ENCODE data around the gene USP31. TPM values are rescaled to one million over a fixed set of nuclear protein-coding genes. Genes with fewer than 3 reads are reported as not detected.

The USP31 gene
- total RNA-seq, 1 donor: 6.2 TPM

DNA sequence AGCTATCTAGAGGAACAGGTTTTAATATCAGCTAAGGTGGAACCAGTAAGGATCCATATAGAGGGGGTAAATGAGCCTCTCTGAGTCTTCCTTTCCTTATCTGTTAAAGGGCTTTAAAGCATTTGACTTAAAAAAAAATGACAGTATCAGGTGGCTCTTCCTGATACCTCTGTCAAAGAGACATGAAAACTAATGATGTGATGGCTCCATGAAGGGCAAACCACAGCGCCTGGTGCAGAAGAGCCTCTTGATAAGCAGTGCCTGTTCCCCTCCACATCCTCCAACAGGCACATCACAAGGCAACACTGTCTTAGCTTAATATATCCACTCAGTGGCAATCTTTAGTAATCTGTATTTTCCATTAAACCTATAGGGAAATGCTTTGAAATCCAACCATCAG lies 68.9 kb downstream of the USP31 start:
- Histone ChIP-seq H3K4me1 (ENCODE audit: insufficient read depth, low read length) (peaks cover 2% of the 10 kb centered on the region), H3K9me3 (ENCODE audit: low read depth, low read length) (no peaks in the 10 kb centered on the region), H3K27ac (ENCODE audit: low read depth, low read length) (no peak overlapping the region), H2AFZ (ENCODE audit: low read length) (no peak overlapping the region), H4K20me1 (ENCODE audit: insufficient read depth, low read length) (peaks cover 5% of the 10 kb centered on the region), H3K36me3 (ENCODE audit: insufficient read depth, low read length) (peaks cover 10% of the 10 kb centered on the region), H3K79me2 (ENCODE audit: insufficient read depth, low read length) (no peaks in the 10 kb centered on the region), H3K4me3 (ENCODE audit: insufficient read depth, low read length) (no peak overlapping the region), H3K4me2 (ENCODE audit: insufficient read depth, low read length) (no peak overlapping the region), H3K27me3 (ENCODE audit: insufficient read depth, low read length) (no peaks in the 10 kb centered on the region)
- TF ChIP-seq, protein P1, sequence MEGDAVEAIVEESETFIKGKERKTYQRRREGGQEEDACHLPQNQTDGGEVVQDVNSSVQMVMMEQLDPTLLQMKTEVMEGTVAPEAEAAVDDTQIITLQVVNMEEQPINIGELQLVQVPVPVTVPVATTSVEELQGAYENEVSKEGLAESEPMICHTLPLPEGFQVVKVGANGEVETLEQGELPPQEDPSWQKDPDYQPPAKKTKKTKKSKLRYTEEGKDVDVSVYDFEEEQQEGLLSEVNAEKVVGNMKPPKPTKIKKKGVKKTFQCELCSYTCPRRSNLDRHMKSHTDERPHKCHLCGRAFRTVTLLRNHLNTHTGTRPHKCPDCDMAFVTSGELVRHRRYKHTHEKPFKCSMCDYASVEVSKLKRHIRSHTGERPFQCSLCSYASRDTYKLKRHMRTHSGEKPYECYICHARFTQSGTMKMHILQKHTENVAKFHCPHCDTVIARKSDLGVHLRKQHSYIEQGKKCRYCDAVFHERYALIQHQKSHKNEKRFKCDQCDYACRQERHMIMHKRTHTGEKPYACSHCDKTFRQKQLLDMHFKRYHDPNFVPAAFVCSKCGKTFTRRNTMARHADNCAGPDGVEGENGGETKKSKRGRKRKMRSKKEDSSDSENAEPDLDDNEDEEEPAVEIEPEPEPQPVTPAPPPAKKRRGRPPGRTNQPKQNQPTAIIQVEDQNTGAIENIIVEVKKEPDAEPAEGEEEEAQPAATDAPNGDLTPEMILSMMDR (IDR thresholded peaks at IDR 0.05; ENCODE audit: extremely low read depth, low read depth, low read length): no peak
- DNase-seq (ENCODE audit: insufficient read length, low spot score, missing footprints): no peak

GRCh38 chr16:23079675-23080301 lies 69.5 kb downstream of the USP31 start:
- H2AFZ ChIP-seq (ENCODE audit: low read length): no peak overlapping the region
- H3K27ac ChIP-seq (ENCODE audit: low read depth, low read length): no peak overlapping the region
- no peak overlapping the region for H3K4me3 ChIP-seq (ENCODE audit: insufficient read depth, low read length)
- H3K79me2 ChIP-seq (ENCODE audit: insufficient read depth, low read length): no peaks in the 10 kb centered on the region
- TF ChIP-seq, protein P1 (IDR thresholded peaks at IDR 0.05; ENCODE audit: extremely low read depth, low read depth, low read length): no peak
- H3K36me3 ChIP-seq (ENCODE audit: insufficient read depth, low read length): peaks cover 10% of the 10 kb centered on the region
- H3K9me3 ChIP-seq (ENCODE audit: low read depth, low read length): no peaks in the 10 kb centered on the region
- H3K4me1 ChIP-seq (ENCODE audit: insufficient read depth, low read length): peaks cover 2% of the 10 kb centered on the region
- peaks cover 5% of the 10 kb centered on the region for H4K20me1 ChIP-seq (ENCODE audit: insufficient read depth, low read length)
- no peaks in the 10 kb centered on the region for H3K27me3 ChIP-seq (ENCODE audit: insufficient read depth, low read length)
- H3K4me2 ChIP-seq (ENCODE audit: insufficient read depth, low read length): no peak overlapping the region
- DNase-seq (ENCODE audit: insufficient read length, low spot score, missing footprints): no peak

GRCh38 chr16:23074423-23074822 lies 74.8 kb downstream of the USP31 start:
- no peaks in the 10 kb centered on the region for H3K79me2 ChIP-seq (ENCODE audit: insufficient read depth, low read length)
- TF ChIP-seq, protein P1 (IDR thresholded peaks at IDR 0.05; ENCODE audit: extremely low read depth, low read depth, low read length): no peak
- no peaks in the 10 kb centered on the region for H3K27me3 ChIP-seq (ENCODE audit: insufficient read depth, low read length)
- no peak overlapping the region for H2AFZ ChIP-seq (ENCODE audit: low read length)
- peaks cover 25% of the 10 kb centered on the region for H3K4me1 ChIP-seq (ENCODE audit: insufficient read depth, low read length)
- no peak overlapping the region for H3K27ac ChIP-seq (ENCODE audit: low read depth, low read length)
- no peak for DNase-seq (ENCODE audit: insufficient read length, low spot score, missing footprints)
- H4K20me1 ChIP-seq (ENCODE audit: insufficient read depth, low read length): no peaks in the 10 kb centered on the region
- no peaks in the 10 kb centered on the region for H3K9me3 ChIP-seq (ENCODE audit: low read depth, low read length)
- H3K36me3 ChIP-seq (ENCODE audit: insufficient read depth, low read length): peaks cover 14% of the 10 kb centered on the region
- H3K4me3 ChIP-seq (ENCODE audit: insufficient read depth, low read length): no peak overlapping the region
- no peak overlapping the region for H3K4me2 ChIP-seq (ENCODE audit: insufficient read depth, low read length)

GRCh38 chr16:23072769-23073549 lies 76.3 kb downstream of the USP31 start:
- Histone ChIP-seq H3K36me3 (ENCODE audit: insufficient read depth, low read length) (peaks cover 21% of the 10 kb centered on the region), H3K27me3 (ENCODE audit: insufficient read depth, low read length) (no peaks in the 10 kb centered on the region), H3K79me2 (ENCODE audit: insufficient read depth, low read length) (no peaks in the 10 kb centered on the region), H2AFZ (ENCODE audit: low read length) (no peak overlapping the region), H3K4me2 (ENCODE audit: insufficient read depth, low read length) (peak overlapping the region; percentile 67), H3K4me3 (ENCODE audit: insufficient read depth, low read length) (no peak overlapping the region), H4K20me1 (ENCODE audit: insufficient read depth, low read length) (no peaks in the 10 kb centered on the region), H3K4me1 (ENCODE audit: insufficient read depth, low read length) (peaks cover 25% of the 10 kb centered on the region), H3K9me3 (ENCODE audit: low read depth, low read length) (no peaks in the 10 kb centered on the region), H3K27ac (ENCODE audit: low read depth, low read length) (peak overlapping the region; percentile 92)
- DNase-seq (ENCODE audit: insufficient read length, low spot score, missing footprints): no peak
- TF ChIP-seq, protein P1 (IDR thresholded peaks at IDR 0.05; ENCODE audit: extremely low read depth, low read depth, low read length): peak; percentile 6
